H54 (cell line): Measurements from ENCODE around the gene TNMD.
A peak's percentile ranks its signal among the peaks of the same experiment; 100 is the strongest.

ENCODE experiments used
- DNase-seq: peaks from one replicate; pipeline ENCODE4 v3.0.0; 2011; ENCODE audit warnings: low spot score, mixed read lengths; ENCODE audit not compliant: insufficient read length
- FAIRE-seq: peaks from 3 replicates; lab custom pipeline; 2011; peaks lifted over from hg19 to GRCh38; lab: Jason Lieb, UNC
- POLR2A ChIP-seq: IDR thresholded peaks from 2 replicates; pipeline ENCODE4 v1.6.1; 2011; ENCODE audit warnings: low read depth, mild to moderate bottlenecking, low read length

Gene TNMD

GRCh38 chrX:100623001-100623400 lies 38.3 kb downstream of the TNMD start:
- DNase-seq (no peak), FAIRE-seq (no peak)
- TF ChIP-seq POLR2A = no peak

- no peak for DNase-seq
- FAIRE-seq = no peak
- TF ChIP-seq POLR2A = no peak
Measured at GRCh38 chrX:100625985-100626491, 41.3 kb downstream of the TNMD start.

- FAIRE-seq (no peak), DNase-seq (no peak)
- no peak for TF ChIP-seq POLR2A
Measured at GRCh38 chrX:100635040-100635439, 50.3 kb downstream of the TNMD start.

DNA sequence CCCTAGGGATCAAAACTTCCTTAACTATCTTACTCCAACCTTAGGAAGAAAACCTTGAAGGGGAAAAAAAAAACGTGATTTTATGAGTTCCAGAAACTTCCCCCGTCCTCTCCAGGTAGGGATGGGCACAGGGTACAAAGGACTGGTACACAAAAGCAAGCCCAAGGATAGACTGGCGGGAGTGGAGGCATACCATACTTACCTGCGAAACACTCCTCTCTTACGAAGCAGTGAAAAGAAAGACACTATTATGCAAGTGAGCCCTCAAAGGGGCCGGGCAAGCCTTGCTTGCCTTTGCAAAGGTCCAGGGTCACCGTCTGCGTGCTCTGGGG lies 51.2 kb downstream of the TNMD start:
- no peak for TF ChIP-seq POLR2A
- no peak for DNase-seq
- no peak for FAIRE-seq

- no peak for TF ChIP-seq POLR2A
- DNase-seq = peak; percentile 56
- peak; percentile 75 for FAIRE-seq
Measured at GRCh38 chrX:100636321-100636991, 51.7 kb downstream of the TNMD start, which contains the start of gene TSPAN6. Gene TSPAN6, minus strand, starts transcription at chrX:100636806. Its CDS starts 112 bp downstream, at chrX:100636694.

DNA sequence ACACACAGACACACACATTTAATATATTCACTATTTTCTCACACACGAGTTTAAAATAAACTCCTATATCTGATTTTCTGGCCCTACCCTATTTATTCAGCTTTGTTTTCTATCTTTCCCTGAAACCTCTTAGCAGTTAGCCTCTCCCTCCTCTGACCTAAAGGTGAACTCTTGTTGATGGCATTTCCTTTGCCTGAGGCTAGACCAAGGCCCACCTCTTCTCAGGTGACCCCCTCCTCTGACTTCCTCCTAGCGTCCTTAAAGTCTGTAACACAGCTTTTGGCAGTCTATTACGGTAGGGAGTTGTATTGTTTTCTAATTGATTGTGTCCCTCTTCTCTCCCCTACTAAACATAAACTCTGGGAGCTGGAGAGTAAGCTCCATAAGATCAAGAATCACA lies 57.6 kb downstream of the TNMD start:
- TF ChIP-seq POLR2A = no peak
- FAIRE-seq (no peak), DNase-seq (no peak)

- no peak for DNase-seq
- no peak for FAIRE-seq
- TF ChIP-seq POLR2A = no peak
Measured at GRCh38 chrX:100643212-100643611, 58.5 kb downstream of the TNMD start.

- TF ChIP-seq POLR2A = no peak
- peak; percentile 33 for DNase-seq
- peak; percentile 97 for FAIRE-seq
Measured at GRCh38 chrX:100643956-100644860, 59.5 kb downstream of the TNMD start, which contains the start of gene SRPX2. Gene SRPX2, plus strand, starts transcription at chrX:100644199. Its CDS starts 2,124 bp downstream, at chrX:100646323.

- no peak for FAIRE-seq
Measured at GRCh38 chrX:100645106-100645505, 60.4 kb downstream of the TNMD start.

DNA sequence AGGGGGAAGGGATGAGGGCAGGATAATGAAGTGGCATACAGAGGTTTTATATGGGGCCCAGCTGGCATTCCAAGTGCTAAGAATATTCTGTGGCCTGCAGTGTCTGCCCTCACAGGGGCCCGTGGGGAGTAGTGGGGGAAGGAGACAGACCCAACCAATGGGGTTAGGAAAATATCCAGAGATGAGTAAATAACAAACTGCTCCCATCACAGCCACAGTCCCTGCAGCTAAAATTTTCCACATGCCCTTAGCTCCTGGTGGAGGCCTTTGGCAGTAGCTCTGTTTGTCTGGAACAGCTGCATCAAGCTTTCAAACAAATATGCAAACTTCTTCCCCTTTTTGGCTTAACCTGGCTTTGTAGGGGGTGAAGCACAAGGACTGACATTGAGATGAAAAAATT lies 62.4 kb downstream of the TNMD start:
- no peak for TF ChIP-seq POLR2A
- FAIRE-seq = no peak
- DNase-seq = no peak

More at GRCh38 chrX:100645106-100645505, 60.4 kb downstream of the TNMD start:
- TF ChIP-seq POLR2A = no peak
- DNase-seq = no peak

- no peak for TF ChIP-seq POLR2A
- FAIRE-seq (no peak), DNase-seq (no peak)
Measured at GRCh38 chrX:100647739-100648138, 63.0 kb downstream of the TNMD start.

DNA sequence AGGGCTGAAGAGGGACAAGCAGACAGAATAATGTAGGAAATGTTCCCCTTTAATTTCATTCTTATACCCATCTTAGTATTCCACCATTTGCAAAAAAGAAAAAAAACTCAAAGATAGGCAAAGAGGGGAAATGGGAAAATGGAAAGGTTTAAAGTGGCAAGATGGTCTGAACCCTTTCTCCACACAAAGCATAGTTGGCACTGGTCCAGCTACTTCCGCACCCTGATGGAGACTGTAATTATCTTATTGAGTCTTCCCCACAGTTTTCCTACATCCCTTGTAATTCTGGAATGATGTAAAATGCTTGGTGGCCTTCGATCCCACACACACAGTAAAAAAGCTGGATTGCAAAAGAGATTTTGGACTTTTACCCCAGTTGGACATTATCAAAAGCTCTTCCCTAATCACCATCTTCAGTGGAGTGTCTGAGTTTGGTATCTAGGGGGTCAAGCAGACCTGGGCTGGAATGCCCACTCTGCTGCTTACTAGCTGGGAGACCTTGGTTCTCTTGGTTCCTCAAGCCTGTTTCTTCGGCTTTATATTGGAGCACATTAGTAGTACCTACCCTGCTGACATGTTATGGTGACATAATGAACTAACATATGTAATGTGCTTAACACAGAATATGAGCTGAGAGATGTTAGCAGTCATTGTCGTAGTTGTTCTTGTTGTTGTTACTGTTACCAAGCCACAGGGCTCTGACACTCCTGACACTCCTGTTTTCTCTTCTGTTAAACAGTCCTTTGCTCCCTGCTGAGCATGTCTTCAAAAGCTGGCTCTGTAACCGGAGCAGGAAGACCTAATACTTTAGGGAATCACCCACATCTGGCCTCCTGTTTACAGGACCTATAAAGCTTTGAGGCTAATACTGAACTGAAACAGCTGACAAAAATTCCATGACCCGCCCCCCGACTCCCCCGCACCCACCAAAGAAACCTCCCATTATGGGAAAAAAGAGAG lies 64.0 kb downstream of the TNMD start:
- FAIRE-seq = no peak
- no peak for TF ChIP-seq POLR2A
- no peak for DNase-seq
